ENCODE measurements around the gene NEK5. TPM values are rescaled to one million over a fixed set of nuclear protein-coding genes. Genes with fewer than 3 reads are reported as not detected.

NEK5 gene
- total and polyA plus RNA-seq, 2 experiments from 2014 or later: 0.19 TPM; not detected in 1

GRCh38 chr13:52003541-52003940 is 125.3 kb downstream of the NEK5 start:
- H3K9me2 ChIP-seq (ENCODE audit: insufficient read depth): no peaks in the 10 kb centered on the region
- no peaks in the 10 kb centered on the region for H3F3A ChIP-seq (ENCODE audit: insufficient read depth)
- no peaks in the 10 kb centered on the region for H3K9me3 ChIP-seq (ENCODE audit: low read depth)
- no peak overlapping the region for H2AFZ ChIP-seq
- H4K20me1 ChIP-seq (ENCODE audit: insufficient read depth): no peaks in the 10 kb centered on the region
- in situ Hi-C loops (cut with MboI): loop anchor here (10.0 kb wide), 1 partner anchor 121 kb away; the partner anchor contains the start of gene NEK5
- peaks cover 23% of the 10 kb centered on the region for H3K27me3 ChIP-seq (replicated peaks; ENCODE audit: insufficient read depth)
- no peaks in the 10 kb centered on the region for H3K4me1 ChIP-seq (ENCODE audit: insufficient read depth)
- H3K79me2 ChIP-seq (ENCODE audit: insufficient read depth): no peaks in the 10 kb centered on the region
- no peak overlapping the region for H3K4me2 ChIP-seq (ENCODE audit: unreplicated experiment)
- 76 to 77% methylated on average over 4 of the region's 4 CpGs for WGBS, 2 experiments (ENCODE audit: low coverage in 1 of 2, low lambda C conversion rate in 2 of 2, missing lambda C conversion rate in 2 of 2)
- DNase-seq: no peak
- TF ChIP-seq EZH2phosphoT487 (IDR thresholded peaks at IDR 0.05; ENCODE audit: insufficient read depth, low read depth) (no peak), EZH2 (IDR thresholded peaks at IDR 0.05; ENCODE audit: insufficient read depth, poor library complexity, severe bottlenecking) (no peak)
- H3K36me3 ChIP-seq (ENCODE audit: low read depth): no peaks in the 10 kb centered on the region
- no peak overlapping the region for H3K4me3 ChIP-seq
- no peak overlapping the region for H3K27ac ChIP-seq
- no peak overlapping the region for H3K9ac ChIP-seq

DNA sequence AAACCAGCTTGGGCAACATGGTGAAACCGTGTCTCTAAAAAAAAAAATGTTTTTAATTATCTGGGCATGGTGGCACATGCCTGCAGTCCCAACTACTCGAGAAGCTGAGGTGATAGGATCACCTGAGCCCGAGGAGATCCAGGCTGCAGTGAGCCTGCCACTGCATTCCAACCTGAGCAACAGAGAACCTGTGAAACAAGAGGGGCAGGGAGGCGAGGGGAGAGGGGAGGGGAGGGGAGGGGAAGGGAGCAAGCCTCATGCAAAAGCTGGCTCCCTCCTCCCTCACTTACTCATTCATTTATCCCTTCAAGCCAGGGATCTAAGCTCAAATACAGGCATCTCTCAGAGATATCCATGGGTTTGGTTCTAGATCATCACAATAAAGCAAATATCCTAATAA is 126.5 kb downstream of the NEK5 start:
- Histone ChIP-seq H2AFZ (no peak overlapping the region), H3K79me2 (ENCODE audit: insufficient read depth) (no peaks in the 10 kb centered on the region)
- WGBS, 2 experiments (ENCODE audit: low coverage in 1 of 2, low lambda C conversion rate in 2 of 2, missing lambda C conversion rate in 2 of 2): 21 to 23% methylated on average over 3 to 4 of the region's 4 CpGs

DNA sequence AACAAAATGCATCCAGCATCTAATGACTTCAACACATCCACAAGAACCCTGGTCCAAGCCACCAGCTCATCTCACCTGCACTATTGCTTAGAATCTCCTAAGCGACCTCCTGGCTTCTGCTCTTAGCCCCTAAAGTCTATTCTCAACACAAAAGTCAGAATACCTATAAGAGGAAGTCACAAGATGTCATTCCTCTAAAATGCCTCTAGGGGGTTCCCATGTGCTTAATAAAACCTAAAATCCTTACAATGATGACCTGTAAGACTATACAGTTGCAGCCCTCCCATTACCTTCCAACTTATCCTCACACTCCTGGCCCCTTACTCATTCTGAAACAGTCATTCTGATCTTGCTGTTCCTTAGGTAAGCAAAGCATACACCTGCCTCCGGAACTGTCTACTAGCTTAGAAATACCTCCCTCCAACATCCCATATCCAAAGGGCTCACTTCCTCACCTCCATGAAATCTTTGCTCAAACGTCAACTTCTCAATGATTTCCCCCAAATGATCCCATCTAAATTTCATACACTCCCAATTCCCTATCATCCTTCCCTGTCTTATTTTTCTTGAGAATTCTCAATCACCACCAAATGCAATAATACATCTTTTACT is 127.6 kb downstream of the NEK5 start:
- Histone ChIP-seq H3K27ac (no peak overlapping the region), H4K20me1 (ENCODE audit: insufficient read depth) (no peaks in the 10 kb centered on the region), H3K36me3 (ENCODE audit: low read depth) (no peaks in the 10 kb centered on the region), H3K9me2 (ENCODE audit: insufficient read depth) (no peaks in the 10 kb centered on the region), H3K79me2 (ENCODE audit: insufficient read depth) (no peaks in the 10 kb centered on the region), H3K4me2 (ENCODE audit: unreplicated experiment) (no peak overlapping the region), H3K4me3 (no peak overlapping the region), H3K4me1 (ENCODE audit: insufficient read depth) (no peaks in the 10 kb centered on the region), H3K27me3 (replicated peaks; ENCODE audit: insufficient read depth) (peaks cover 44% of the 10 kb centered on the region), H3K9ac (no peak overlapping the region), H3F3A (ENCODE audit: insufficient read depth) (no peaks in the 10 kb centered on the region), H3K9me3 (ENCODE audit: low read depth) (no peaks in the 10 kb centered on the region), H2AFZ (no peak overlapping the region)
- in situ Hi-C loops (cut with MboI): loop anchor here (10.0 kb wide), 1 partner anchor 124 kb away; the partner anchor contains the start of gene NEK5
- peak; percentile 69 for DNase-seq
- no peak for TF ChIP-seq EZH2 (IDR thresholded peaks at IDR 0.05; ENCODE audit: insufficient read depth, poor library complexity, severe bottlenecking)
- no peak for TF ChIP-seq EZH2phosphoT487 (IDR thresholded peaks at IDR 0.05; ENCODE audit: insufficient read depth, low read depth)
- 31% methylated on average over 3 of the region's 3 CpGs for WGBS, 2 experiments (ENCODE audit: low coverage in 1 of 2, low lambda C conversion rate in 2 of 2, missing lambda C conversion rate in 2 of 2)

More for the DNA sequence above, 126.5 kb downstream of the NEK5 start:
- Histone ChIP-seq H4K20me1 (ENCODE audit: insufficient read depth) (no peaks in the 10 kb centered on the region), H3K27me3 (replicated peaks; ENCODE audit: insufficient read depth) (peaks cover 35% of the 10 kb centered on the region), H3K36me3 (ENCODE audit: low read depth) (no peaks in the 10 kb centered on the region), H3K4me2 (ENCODE audit: unreplicated experiment) (no peak overlapping the region), H3K9me3 (ENCODE audit: low read depth) (no peaks in the 10 kb centered on the region), H3K27ac (no peak overlapping the region), H3K4me3 (no peak overlapping the region), H3F3A (ENCODE audit: insufficient read depth) (no peaks in the 10 kb centered on the region), H3K9me2 (ENCODE audit: insufficient read depth) (no peaks in the 10 kb centered on the region), H3K4me1 (ENCODE audit: insufficient read depth) (no peaks in the 10 kb centered on the region), H3K9ac (no peak overlapping the region)
- TF ChIP-seq EZH2phosphoT487 (IDR thresholded peaks at IDR 0.05; ENCODE audit: insufficient read depth, low read depth) (no peak), EZH2 (IDR thresholded peaks at IDR 0.05; ENCODE audit: insufficient read depth, poor library complexity, severe bottlenecking) (no peak)
- DNase-seq: no peak
- in situ Hi-C loops (cut with MboI): loop anchor here (10.0 kb wide), 1 partner anchor 122 kb away; the partner anchor contains the start of gene NEK5

DNA sequence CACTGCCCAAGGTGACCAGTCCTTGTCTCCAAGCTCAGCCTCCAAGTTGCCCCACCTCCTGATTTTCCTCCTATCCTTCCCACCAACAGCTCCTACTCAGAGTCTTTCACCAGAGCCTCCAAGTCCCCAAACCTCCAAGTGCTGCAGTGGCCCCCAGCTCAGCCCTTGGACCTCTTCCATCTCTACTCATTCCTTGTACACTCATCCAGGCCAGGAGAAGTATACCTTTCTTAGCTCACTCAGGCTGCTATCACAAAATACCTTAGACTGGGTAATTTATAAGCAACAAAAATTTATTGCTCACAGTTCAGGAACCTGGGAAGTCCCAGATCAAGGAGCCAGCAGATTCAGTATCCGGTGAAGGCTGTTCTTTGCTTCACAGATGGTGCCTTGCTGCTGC is 129.0 kb downstream of the NEK5 start:
- Histone ChIP-seq H3K79me2 (ENCODE audit: insufficient read depth) (no peaks in the 10 kb centered on the region), H4K20me1 (ENCODE audit: insufficient read depth) (no peaks in the 10 kb centered on the region), H3K9me3 (ENCODE audit: low read depth) (no peaks in the 10 kb centered on the region), H3K27ac (no peak overlapping the region), H3K27me3 (replicated peaks; ENCODE audit: insufficient read depth) (peaks cover 47% of the 10 kb centered on the region), H3F3A (ENCODE audit: insufficient read depth) (no peaks in the 10 kb centered on the region), H3K36me3 (ENCODE audit: low read depth) (no peaks in the 10 kb centered on the region), H2AFZ (no peak overlapping the region), H3K9me2 (ENCODE audit: insufficient read depth) (no peaks in the 10 kb centered on the region), H3K4me2 (ENCODE audit: unreplicated experiment) (no peak overlapping the region), H3K4me1 (ENCODE audit: insufficient read depth) (no peaks in the 10 kb centered on the region), H3K9ac (no peak overlapping the region), H3K4me3 (no peak overlapping the region)
- no peak for TF ChIP-seq EZH2phosphoT487 (IDR thresholded peaks at IDR 0.05; ENCODE audit: insufficient read depth, low read depth)
- TF ChIP-seq EZH2 (IDR thresholded peaks at IDR 0.05; ENCODE audit: insufficient read depth, poor library complexity, severe bottlenecking): no peak
- DNase-seq: no peak
- in situ Hi-C loops (cut with MboI): loop anchor here (10.0 kb wide), 1 partner anchor 125 kb away; the partner anchor contains the start of gene NEK5
- 5 to 23% methylated on average over 1 of the region's 1 CpG for WGBS, 2 experiments (ENCODE audit: low coverage in 1 of 2, low lambda C conversion rate in 2 of 2, missing lambda C conversion rate in 2 of 2)

Data from GM23248 (cell line).